ENCODE results near the gene LRRC47.

Gene LRRC47

GRCh38 chr1:3733883-3734589 is 62.3 kb downstream of the LRRC47 start:
- FAIRE-seq: no peak
- DNase-seq (ENCODE audit: low spot score): no peak

DNA sequence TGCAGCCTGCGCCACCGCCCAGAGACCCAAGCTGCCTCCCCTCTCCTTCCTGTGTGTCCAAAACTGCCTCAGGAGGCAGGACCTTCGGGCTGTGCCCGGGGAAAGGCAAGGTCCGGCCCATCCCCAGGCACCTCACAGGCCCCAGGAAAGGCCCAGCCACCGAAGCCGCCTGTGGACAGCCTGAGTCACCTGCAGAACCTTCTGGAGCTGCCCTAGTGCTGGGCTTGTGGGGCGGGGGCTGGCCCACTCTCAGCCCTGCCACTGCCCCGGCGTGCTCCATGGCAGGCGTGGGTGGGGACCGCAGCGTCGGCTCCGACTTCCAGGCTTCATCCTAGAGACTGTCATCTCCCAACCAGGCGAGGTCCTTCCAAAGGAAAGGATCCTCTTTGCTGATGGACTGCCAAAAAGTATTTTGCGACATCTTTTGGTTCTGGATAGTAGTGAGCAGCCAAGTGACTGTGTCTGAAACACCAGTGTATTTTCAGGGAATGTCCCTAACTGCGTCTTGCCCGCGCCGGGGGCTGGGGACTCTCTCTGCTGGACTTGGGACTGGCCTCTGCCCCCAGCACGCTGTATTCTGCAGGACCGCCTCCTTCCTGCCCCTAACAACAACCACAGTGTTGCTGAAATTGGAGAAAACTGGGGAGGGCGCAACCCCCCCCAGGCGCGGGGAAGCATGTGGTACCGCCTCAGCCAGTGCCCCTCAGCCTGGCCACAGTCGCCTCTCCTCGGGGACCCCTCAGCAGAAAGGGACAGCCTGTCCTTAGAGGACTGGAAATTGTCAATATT is 63.0 kb downstream of the LRRC47 start:
- FAIRE-seq: no peak
- no peak for DNase-seq (ENCODE audit: low spot score)

DNA sequence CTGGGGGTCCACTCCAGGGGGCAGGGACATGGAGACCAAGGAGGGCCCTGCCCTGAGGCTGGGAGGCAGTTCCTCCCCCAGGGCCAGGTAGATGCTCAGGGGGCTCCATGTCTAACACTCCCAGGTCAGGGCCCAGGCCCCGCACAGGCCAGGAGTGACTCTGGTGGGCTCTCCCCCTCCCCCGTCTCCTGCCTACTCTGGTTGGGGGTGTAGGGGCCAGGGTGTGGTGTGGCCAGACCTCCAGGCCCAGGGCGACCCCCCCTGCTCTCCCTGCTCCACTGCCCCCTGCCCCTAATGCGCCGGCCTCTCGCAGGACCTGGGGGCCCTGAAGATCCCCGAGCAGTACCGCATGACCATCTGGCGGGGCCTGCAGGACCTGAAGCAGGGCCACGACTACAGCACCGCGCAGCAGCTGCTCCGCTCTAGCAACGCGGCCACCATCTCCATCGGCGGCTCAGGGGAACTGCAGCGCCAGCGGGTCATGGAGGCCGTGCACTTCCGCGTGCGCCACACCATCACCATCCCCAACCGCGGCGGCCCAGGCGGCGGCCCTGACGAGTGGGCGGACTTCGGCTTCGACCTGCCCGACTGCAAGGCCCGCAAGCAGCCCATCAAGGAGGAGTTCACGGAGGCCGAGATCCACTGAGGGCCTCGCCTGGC is 63.7 kb downstream of the LRRC47 start:
- no peak for DNase-seq (ENCODE audit: low spot score)
- no peak for FAIRE-seq

GRCh38 chr1:3731583-3732433 is 64.5 kb downstream of the LRRC47 start:
- no peak for DNase-seq (ENCODE audit: low spot score)
- FAIRE-seq: no peak

- FAIRE-seq (no peak), DNase-seq (ENCODE audit: low spot score) (no peak)
Measured at GRCh38 chr1:3730543-3731247, 65.6 kb downstream of the LRRC47 start.

DNA sequence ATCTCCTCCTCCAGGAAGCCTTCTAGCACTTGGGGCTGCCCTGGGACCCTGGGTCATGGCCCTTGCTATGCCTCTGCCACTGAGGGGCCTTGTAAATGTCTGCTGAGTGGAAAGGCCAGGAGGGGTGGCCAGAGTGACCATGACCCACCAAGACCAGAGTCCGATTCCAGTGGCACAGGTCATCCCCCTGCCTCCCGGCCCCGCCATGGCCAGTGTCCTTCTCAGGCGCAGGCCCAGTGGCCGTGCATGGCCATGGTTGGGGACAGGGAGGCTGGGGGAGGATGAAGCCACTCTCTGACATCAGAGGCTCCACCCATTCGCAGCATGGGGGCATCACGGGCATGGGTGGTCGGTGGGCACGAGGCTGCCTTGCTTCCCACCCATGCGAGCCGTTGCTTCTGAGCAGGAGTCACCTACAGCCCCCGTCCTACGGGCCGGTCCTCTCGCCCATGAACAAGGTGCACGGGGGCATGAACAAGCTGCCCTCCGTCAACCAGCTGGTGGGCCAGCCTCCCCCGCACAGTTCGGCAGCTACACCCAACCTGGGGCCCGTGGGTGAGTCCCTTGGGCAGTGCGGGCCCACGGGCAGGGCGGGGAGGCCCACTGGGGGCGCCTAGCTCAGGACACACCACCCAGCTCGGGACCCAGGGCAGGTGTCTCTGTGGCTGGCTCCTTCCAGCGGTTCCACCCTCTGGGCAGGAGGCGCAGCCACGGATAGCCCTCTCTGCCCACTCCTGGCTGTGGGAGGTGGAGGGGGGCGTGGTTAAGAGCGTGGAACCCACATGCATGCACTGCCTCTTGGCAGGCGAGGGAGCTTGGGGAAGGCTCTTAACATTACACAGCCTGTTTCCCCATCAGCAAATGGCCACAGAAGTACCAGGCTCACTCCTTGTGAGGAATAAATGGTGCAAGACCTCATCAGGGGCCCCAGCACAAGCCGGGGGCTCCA is 66.4 kb downstream of the LRRC47 start:
- DNase-seq (ENCODE audit: low spot score) (no peak), FAIRE-seq (no peak)
